Measurements from ENCODE around the gene CFAP251. TPM values are rescaled to one million over a fixed set of nuclear protein-coding genes. Genes with fewer than 3 reads are reported as not detected.

The CFAP251 gene
- total and polyA plus RNA-seq, 2 of the 8 experiments (the other 6 are each of a cell fraction or from before 2014, with no cell fraction given), result 1.8 to 2.9 TPM

GRCh38 chr12:121898287-121898686 lies 20.1 kb upstream of the CFAP251 start (continued):
- TF ChIP-seq, protein P1, sequence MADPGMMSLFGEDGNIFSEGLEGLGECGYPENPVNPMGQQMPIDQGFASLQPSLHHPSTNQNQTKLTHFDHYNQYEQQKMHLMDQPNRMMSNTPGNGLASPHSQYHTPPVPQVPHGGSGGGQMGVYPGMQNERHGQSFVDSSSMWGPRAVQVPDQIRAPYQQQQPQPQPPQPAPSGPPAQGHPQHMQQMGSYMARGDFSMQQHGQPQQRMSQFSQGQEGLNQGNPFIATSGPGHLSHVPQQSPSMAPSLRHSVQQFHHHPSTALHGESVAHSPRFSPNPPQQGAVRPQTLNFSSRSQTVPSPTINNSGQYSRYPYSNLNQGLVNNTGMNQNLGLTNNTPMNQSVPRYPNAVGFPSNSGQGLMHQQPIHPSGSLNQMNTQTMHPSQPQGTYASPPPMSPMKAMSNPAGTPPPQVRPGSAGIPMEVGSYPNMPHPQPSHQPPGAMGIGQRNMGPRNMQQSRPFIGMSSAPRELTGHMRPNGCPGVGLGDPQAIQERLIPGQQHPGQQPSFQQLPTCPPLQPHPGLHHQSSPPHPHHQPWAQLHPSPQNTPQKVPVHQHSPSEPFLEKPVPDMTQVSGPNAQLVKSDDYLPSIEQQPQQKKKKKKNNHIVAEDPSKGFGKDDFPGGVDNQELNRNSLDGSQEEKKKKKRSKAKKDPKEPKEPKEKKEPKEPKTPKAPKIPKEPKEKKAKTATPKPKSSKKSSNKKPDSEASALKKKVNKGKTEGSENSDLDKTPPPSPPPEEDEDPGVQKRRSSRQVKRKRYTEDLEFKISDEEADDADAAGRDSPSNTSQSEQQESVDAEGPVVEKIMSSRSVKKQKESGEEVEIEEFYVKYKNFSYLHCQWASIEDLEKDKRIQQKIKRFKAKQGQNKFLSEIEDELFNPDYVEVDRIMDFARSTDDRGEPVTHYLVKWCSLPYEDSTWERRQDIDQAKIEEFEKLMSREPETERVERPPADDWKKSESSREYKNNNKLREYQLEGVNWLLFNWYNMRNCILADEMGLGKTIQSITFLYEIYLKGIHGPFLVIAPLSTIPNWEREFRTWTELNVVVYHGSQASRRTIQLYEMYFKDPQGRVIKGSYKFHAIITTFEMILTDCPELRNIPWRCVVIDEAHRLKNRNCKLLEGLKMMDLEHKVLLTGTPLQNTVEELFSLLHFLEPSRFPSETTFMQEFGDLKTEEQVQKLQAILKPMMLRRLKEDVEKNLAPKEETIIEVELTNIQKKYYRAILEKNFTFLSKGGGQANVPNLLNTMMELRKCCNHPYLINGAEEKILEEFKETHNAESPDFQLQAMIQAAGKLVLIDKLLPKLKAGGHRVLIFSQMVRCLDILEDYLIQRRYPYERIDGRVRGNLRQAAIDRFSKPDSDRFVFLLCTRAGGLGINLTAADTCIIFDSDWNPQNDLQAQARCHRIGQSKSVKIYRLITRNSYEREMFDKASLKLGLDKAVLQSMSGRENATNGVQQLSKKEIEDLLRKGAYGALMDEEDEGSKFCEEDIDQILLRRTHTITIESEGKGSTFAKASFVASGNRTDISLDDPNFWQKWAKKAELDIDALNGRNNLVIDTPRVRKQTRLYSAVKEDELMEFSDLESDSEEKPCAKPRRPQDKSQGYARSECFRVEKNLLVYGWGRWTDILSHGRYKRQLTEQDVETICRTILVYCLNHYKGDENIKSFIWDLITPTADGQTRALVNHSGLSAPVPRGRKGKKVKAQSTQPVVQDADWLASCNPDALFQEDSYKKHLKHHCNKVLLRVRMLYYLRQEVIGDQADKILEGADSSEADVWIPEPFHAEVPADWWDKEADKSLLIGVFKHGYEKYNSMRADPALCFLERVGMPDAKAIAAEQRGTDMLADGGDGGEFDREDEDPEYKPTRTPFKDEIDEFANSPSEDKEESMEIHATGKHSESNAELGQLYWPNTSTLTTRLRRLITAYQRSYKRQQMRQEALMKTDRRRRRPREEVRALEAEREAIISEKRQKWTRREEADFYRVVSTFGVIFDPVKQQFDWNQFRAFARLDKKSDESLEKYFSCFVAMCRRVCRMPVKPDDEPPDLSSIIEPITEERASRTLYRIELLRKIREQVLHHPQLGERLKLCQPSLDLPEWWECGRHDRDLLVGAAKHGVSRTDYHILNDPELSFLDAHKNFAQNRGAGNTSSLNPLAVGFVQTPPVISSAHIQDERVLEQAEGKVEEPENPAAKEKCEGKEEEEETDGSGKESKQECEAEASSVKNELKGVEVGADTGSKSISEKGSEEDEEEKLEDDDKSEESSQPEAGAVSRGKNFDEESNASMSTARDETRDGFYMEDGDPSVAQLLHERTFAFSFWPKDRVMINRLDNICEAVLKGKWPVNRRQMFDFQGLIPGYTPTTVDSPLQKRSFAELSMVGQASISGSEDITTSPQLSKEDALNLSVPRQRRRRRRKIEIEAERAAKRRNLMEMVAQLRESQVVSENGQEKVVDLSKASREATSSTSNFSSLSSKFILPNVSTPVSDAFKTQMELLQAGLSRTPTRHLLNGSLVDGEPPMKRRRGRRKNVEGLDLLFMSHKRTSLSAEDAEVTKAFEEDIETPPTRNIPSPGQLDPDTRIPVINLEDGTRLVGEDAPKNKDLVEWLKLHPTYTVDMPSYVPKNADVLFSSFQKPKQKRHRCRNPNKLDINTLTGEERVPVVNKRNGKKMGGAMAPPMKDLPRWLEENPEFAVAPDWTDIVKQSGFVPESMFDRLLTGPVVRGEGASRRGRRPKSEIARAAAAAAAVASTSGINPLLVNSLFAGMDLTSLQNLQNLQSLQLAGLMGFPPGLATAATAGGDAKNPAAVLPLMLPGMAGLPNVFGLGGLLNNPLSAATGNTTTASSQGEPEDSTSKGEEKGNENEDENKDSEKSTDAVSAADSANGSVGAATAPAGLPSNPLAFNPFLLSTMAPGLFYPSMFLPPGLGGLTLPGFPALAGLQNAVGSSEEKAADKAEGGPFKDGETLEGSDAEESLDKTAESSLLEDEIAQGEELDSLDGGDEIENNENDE (IDR thresholded peaks at IDR 0.05; ENCODE audit: insufficient replicate concordance, low read length), result no peak
- no peak for TF ChIP-seq KDM1A (IDR thresholded peaks at IDR 0.05; ENCODE audit: borderline replicate concordance, low read length)
- TF ChIP-seq SAP30 (IDR thresholded peaks at IDR 0.05; ENCODE audit: insufficient read depth, insufficient replicate concordance, low read length), result no peak
- TF ChIP-seq, protein P2, sequence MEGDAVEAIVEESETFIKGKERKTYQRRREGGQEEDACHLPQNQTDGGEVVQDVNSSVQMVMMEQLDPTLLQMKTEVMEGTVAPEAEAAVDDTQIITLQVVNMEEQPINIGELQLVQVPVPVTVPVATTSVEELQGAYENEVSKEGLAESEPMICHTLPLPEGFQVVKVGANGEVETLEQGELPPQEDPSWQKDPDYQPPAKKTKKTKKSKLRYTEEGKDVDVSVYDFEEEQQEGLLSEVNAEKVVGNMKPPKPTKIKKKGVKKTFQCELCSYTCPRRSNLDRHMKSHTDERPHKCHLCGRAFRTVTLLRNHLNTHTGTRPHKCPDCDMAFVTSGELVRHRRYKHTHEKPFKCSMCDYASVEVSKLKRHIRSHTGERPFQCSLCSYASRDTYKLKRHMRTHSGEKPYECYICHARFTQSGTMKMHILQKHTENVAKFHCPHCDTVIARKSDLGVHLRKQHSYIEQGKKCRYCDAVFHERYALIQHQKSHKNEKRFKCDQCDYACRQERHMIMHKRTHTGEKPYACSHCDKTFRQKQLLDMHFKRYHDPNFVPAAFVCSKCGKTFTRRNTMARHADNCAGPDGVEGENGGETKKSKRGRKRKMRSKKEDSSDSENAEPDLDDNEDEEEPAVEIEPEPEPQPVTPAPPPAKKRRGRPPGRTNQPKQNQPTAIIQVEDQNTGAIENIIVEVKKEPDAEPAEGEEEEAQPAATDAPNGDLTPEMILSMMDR (IDR thresholded peaks at IDR 0.05; ENCODE audit: control extremely low read depth in 1 of 3, insufficient read depth in 1 of 3, low read depth in 1 of 3, low read length in 3 of 3), result no peak

Data from H1 (cell line).